Coronary artery (tissue), 2 donors: Measurements from ENCODE around the gene CEP43.
A peak's percentile ranks its signal among the peaks of the same experiment; 100 is the strongest.
"Not testable (repeated sequence)": the region's sequence is repeated elsewhere in the genome, so short reads cannot be mapped to it uniquely, and the experiment has no call there.

ENCODE experiments used
- DNase-seq: peaks from one replicate; pipeline ENCODE4 v3.0.0-alpha.2; 2017; ENCODE audit warnings: low spot score
- H3K27ac ChIP-seq, 2 donors: fragments of 200-600 bp; sonication (generic); one replicate each; pipeline ENCODE4 v1.5.1; 2016 to 2019
- H3K4me3 ChIP-seq: fragments of 200-600 bp; sonication (generic); 2 replicates; pipeline ENCODE4 v1.5.1; 2016; ENCODE audit warnings: mild to moderate bottlenecking, moderate library complexity
- TF ChIP-seq, protein P1 (sequence below): fragments of 200-600 bp; sonication (generic); IDR thresholded peaks from one replicate; pipeline ENCODE4 v1.5.1; 2019; ENCODE audit warnings: antibody characterized with exemption

The CEP43 gene

DNA sequence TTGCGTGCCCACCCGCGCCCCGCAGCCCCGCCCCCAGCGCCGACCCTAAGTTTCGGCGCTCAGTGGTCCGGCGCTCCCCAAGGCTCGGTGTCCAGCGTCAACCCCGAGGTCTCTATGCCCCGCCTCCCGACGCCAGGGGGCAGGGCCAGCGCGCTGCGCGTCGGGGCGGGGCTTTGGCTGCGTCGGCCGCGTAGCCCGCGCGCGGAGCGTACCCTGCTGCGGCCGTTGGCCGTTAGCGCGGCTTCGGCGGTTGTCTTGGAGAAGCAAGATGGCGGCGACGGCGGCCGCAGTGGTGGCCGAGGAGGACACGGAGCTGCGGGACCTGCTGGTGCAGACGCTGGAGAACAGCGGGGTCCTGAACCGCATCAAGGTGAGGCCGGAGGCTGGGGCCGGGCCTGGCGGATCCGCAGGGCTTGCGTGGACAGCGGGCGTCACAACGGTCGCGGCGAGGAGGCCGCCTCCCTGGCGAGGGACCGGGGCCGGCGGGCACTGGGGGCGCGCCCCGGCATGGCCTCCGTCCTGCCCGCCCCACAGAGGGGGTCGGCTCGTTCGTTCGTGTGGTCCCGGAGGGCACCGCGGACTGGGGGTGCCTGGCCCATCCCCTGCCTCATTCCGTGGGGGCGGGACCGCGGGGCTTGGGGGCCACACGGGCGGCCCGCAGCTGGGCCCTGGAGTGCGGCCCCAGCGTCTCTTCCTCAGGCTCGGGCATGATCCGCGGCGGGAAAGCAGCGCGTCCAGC, at the start of gene CEP43:
Gene CEP43 (plus strand): TSS at position 253 of the 739 bp plus-strand sequence. CDS start 16 bp downstream, at position 269.
- peak; percentile 96 for DNase-seq
- TF ChIP-seq, protein P1, sequence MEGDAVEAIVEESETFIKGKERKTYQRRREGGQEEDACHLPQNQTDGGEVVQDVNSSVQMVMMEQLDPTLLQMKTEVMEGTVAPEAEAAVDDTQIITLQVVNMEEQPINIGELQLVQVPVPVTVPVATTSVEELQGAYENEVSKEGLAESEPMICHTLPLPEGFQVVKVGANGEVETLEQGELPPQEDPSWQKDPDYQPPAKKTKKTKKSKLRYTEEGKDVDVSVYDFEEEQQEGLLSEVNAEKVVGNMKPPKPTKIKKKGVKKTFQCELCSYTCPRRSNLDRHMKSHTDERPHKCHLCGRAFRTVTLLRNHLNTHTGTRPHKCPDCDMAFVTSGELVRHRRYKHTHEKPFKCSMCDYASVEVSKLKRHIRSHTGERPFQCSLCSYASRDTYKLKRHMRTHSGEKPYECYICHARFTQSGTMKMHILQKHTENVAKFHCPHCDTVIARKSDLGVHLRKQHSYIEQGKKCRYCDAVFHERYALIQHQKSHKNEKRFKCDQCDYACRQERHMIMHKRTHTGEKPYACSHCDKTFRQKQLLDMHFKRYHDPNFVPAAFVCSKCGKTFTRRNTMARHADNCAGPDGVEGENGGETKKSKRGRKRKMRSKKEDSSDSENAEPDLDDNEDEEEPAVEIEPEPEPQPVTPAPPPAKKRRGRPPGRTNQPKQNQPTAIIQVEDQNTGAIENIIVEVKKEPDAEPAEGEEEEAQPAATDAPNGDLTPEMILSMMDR: no peak
- Histone ChIP-seq H3K27ac (peak within 1 kb of the TSS; percentile 59 to 75), H3K4me3 (peak within 1 kb of the TSS; percentile 99)

DNA sequence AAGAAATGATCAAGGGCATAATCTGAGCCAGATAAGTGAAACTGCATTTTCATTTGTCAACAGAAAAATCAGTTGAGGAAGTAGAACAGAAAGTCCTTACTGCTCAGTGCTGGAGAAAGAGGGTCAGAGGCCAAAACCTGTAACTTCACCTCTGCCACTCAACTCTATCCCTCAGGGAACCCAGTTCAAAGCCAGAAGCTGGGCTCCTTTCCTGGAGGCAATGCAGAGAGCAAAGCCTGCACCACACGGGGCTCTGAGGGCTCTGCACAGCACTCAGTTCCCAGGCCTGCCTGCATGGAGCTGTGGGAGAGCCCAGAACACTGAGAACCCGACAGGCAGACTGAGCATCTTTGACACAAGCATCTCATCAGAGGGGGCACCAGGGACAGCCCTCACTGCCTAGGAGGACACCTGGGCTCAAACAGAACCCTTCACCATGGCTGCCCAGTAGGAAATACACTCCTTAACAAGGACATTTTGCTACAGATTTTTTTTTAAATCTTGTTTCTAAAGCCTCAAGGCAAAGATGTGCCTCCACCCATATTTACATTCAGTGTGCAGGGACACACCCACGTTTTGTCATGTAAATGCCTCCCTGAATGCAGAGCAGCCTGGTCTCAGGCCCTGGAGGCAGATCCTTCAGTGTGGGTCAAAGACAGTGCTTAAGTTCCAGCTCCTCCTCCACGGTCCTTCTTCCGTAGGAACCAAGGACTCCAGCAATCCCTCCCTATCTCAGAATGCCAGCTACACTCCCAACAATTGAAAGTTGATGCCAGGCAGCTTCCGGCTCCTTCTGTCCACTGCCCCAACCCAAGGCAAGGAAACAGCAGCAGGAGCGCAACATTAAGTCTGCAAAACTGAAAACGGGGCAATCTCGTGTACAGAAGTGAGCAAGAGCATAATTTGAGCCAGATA, 49.4 kb upstream of the CEP43 start:
- TF ChIP-seq, protein P1: no peak
- H3K27ac ChIP-seq: peak overlapping the region in 1 of 2 donors; percentile 72
- H3K4me3 ChIP-seq: no peak overlapping the region
- DNase-seq: no peak

DNA sequence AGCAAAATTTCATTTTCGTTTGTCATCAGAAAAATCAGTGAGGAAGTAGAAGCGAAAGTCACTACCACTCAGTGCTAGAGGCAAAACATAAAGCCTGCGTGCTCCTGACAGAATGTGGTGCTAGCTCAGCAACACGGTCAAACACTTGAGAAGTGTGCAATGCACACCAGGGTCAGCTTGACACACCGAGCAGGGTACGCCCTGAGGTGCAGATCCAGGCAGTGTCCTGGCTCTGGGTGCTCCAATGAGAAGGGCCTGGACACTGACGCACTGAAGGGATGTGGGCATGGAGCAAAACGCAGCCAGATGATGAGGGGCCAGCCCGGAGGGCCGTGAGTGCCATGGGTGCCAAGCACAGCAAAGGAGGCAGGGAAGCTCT, 48.8 kb upstream of the CEP43 start:
- TF ChIP-seq, protein P1: no peak
- Histone ChIP-seq H3K27ac (peak overlapping the region in 1 of 2 donors; percentile 72), H3K4me3 (no peak overlapping the region)
- no peak for DNase-seq

DNA sequence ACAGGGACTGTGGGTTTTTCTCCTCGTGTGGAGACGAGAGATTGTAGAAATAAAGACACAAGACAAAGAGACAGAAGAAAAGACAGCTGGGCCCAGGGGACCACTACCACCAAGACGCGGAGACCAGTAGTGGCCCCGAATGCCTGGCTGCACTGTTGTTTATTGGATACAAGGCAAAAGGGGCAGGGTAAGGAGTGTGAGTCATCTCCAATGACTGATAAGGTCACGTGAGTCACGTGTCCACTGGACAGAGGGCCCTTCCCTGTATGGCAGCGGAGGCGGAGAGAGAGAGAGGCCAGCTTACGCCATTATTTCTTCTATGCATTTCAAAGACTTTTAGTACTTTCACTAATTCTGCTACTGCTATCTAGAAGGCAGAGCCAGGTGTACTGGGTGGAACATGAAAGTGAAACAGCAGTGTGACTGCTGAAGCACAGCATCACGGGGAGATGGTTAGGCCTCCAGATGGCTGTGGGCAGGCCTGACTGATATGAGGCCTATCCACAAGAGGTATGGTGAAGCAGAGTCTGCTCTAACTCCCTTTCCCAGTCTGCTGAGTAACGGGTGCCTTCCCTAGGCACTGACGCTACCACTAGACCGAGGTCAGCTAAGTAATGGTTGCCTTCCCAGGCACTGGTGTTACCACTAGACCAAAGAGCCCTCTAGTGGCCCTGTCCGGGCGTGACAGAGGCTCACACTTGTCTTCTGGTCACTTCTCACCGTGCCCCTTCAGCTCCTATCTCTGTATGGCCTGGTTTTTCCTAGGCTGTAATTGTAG, 48.1 kb upstream of the CEP43 start:
- DNase-seq: not testable (repeated sequence)
- Histone ChIP-seq H3K4me3 (peak overlapping the region; percentile 50), H3K27ac (peak overlapping the region in 1 of 2 donors; percentile 72)
- TF ChIP-seq, protein P1: peak; percentile 20

GRCh38 chr6:166951670-166952060, 47.5 kb upstream of the CEP43 start:
- H3K27ac ChIP-seq: no peak overlapping the region
- no peak for DNase-seq
- no peak overlapping the region for H3K4me3 ChIP-seq
- TF ChIP-seq, protein P1: no peak

GRCh38 chr6:166952121-166952520, 47.1 kb upstream of the CEP43 start:
- TF ChIP-seq, protein P1: no peak
- Histone ChIP-seq H3K27ac (no peak overlapping the region), H3K4me3 (no peak overlapping the region)
- DNase-seq: no peak
